ENCODE measurements around the gene PACSIN3. TPM values are rescaled to one million over a fixed set of nuclear protein-coding genes. Genes with fewer than 3 reads are reported as not detected.

PACSIN3 gene
- total and polyA plus RNA-seq, 2 donors (not counting 3 experiments of a cell fraction or from before 2014, with no cell fraction given) = 15.2 to 27.2 TPM

DNA sequence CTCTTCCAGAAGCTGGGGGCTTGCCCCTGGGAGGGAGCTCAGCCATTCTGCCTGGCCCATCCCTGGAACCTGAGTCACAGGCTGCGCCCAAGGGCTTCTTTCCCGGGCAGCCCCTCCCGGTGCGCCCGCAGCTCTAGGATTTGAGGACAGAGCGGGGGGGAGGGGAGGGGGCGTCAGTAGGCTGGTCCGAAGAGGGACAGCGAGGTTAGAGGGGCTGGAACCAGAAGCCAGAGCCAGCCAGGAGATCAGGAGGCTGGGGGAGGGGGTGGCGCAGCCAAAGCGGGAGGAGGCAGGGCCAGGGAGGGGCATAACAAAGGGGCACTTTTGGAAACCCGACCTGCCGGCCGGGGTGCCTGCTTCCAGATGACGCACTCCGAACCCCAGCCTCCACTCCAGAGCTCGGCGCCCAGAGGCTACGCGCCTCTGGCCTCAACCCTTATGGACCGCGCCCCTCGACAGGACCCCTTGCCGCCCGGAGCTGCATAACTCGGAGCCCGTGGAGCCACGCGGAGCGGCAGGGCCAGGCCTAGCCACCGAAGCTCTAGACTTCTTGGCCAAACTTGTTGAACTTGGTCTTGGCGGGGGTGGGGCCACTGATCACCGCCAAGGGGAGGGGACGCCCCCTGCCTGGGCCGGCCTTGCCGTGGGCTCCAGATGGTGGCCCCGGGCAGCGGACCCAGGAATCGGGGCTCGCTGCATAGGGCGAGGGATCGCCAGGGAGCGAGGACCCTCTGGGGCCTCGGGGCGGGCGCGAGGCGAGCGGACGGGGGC is 744 bp downstream of the PACSIN3 start:
- peak overlapping the region; percentile 97 for H2AFZ ChIP-seq (ENCODE audit: low read depth, low read length)
- H3K4me1 ChIP-seq (ENCODE audit: control insufficient read depth, extremely low read depth, insufficient read depth, low read length) = peaks cover 16% of the 10 kb centered on the region
- no peaks in the 10 kb centered on the region for H3K9me1 ChIP-seq (replicated peaks; ENCODE audit: control insufficient read depth, extremely low read depth, insufficient read depth, low read length)
- FAIRE-seq (no peak), DNase-seq (ENCODE audit: low read depth, low spot score) (peak; percentile 40)
- TF ChIP-seq JUN (IDR thresholded peaks at IDR 0.05; ENCODE audit: borderline replicate concordance, insufficient read depth, insufficient read length, low read depth) (no peak), GATA2 (IDR thresholded peaks at IDR 0.05; ENCODE audit: insufficient read depth, insufficient read length, low read depth, low read length) (no peak), POLR2AphosphoS5 (IDR thresholded peaks at IDR 0.05; ENCODE audit: insufficient read depth, low read depth, low read length) (no peak), MYC (IDR thresholded peaks at IDR 0.05; ENCODE audit: low read depth, low read length) (no peak), POLR2A (IDR thresholded peaks at IDR 0.05; ENCODE audit: low read depth, low read length) (no peak), EZH2 (IDR thresholded peaks at IDR 0.05; ENCODE audit: borderline replicate concordance, low read depth, low read length, severe bottlenecking) (no peak), FOS (IDR thresholded peaks at IDR 0.05; ENCODE audit: borderline replicate concordance, insufficient read depth, low read length) (no peak)
- TF ChIP-seq, protein P1, sequence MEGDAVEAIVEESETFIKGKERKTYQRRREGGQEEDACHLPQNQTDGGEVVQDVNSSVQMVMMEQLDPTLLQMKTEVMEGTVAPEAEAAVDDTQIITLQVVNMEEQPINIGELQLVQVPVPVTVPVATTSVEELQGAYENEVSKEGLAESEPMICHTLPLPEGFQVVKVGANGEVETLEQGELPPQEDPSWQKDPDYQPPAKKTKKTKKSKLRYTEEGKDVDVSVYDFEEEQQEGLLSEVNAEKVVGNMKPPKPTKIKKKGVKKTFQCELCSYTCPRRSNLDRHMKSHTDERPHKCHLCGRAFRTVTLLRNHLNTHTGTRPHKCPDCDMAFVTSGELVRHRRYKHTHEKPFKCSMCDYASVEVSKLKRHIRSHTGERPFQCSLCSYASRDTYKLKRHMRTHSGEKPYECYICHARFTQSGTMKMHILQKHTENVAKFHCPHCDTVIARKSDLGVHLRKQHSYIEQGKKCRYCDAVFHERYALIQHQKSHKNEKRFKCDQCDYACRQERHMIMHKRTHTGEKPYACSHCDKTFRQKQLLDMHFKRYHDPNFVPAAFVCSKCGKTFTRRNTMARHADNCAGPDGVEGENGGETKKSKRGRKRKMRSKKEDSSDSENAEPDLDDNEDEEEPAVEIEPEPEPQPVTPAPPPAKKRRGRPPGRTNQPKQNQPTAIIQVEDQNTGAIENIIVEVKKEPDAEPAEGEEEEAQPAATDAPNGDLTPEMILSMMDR (IDR thresholded peaks at IDR 0.05; ENCODE audit: extremely low read depth in 1 of 2, insufficient read depth in 1 of 2, low read depth in 1 of 2, low read length in 2 of 2) = no peak
- TF ChIP-seq, protein P2, sequence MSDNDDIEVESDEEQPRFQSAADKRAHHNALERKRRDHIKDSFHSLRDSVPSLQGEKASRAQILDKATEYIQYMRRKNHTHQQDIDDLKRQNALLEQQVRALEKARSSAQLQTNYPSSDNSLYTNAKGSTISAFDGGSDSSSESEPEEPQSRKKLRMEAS (IDR thresholded peaks at IDR 0.05; ENCODE audit: insufficient read depth, insufficient read length) = no peak
- BruUV-seq (replicated peaks) = no TSS peak
- ChIA-PET CTCF (interaction anchor here (0.8 to 2.1 kb wide), 9 partner anchors 11 to 169 kb away, joined by 3 to 11 read pairs (median 4); partner anchors contain the start of genes DDB2 and NR1H3), POLR2A (interaction anchor here (1.6 kb wide), 1 partner anchor 30 kb away, joined by 5 read pairs; the partner anchor contains the start of gene DDB2)
- no peaks in the 10 kb centered on the region for H3K9me3 ChIP-seq (replicated peaks; ENCODE audit: control insufficient read depth, insufficient read depth, low read length)
- H3K79me2 ChIP-seq (ENCODE audit: control insufficient read depth, insufficient read depth, low read length) = no peaks in the 10 kb centered on the region
- dilution Hi-C loops (cut with MboI; ENCODE audit: extremely low pct_ligation_motif_present, low sequenced_read_pairs) = no loop called here
- peak overlapping the region; percentile 65 to 76 (median 67) for H3K4me3 ChIP-seq (replicated peaks in 1 of 3; ENCODE audit: insufficient read depth in 1 of 3, low read depth in 1 of 3, low read length in 3 of 3)
- peak overlapping the region; percentile 77 for H3K4me2 ChIP-seq (ENCODE audit: insufficient read depth, low read length)
- no peaks in the 10 kb centered on the region for H4K20me1 ChIP-seq (replicated peaks; ENCODE audit: control insufficient read depth, extremely low read depth, insufficient read depth, low read length)
- H3K9ac ChIP-seq (replicated peaks; ENCODE audit: extremely low read depth, insufficient read depth, low read length) = peak overlapping the region; percentile 58
- H3K27me3 ChIP-seq (ENCODE audit: control insufficient read depth in 2 of 2, insufficient read depth in 2 of 2, low read length in 2 of 2) = peaks cover 0 to 3% of the 10 kb centered on the region in 2 experiments
- intact Hi-C loops (cut with micrococcal nuclease) = loop anchor here (1.0 to 2.0 kb wide), 2 partner anchors 8 to 29 kb away; partner anchors contain the start of gene DDB2
- no peak overlapping the region for H3K27ac ChIP-seq (ENCODE audit: insufficient read depth, low read depth, low read length)
- no peaks in the 10 kb centered on the region for H3K36me3 ChIP-seq (ENCODE audit: control insufficient read depth in 2 of 2, extremely low read depth in 1 of 2, insufficient read depth in 2 of 2, low read length in 2 of 2)

Measured in endothelial cell of umbilical vein (primary cell).